H9 (cell line): Measurements from ENCODE around the gene PUS10. TPM values are rescaled to one million over a fixed set of nuclear protein-coding genes. Genes with fewer than 3 reads are reported as not detected.
"Not testable (repeated sequence)": the region's sequence is repeated elsewhere in the genome, so short reads cannot be mapped to it uniquely, and the experiment has no call there.

ENCODE experiments used
- DNase-seq: peaks from one replicate; pipeline ENCODE4 v3.0.0-alpha.2; 2017
- H2AFZ ChIP-seq: one replicate; pipeline ENCODE4 v1.6.1; 2013; ENCODE audit warnings: mild to moderate bottlenecking, low read length, control low read depth, moderate library complexity
- H2AK5ac ChIP-seq: 2 replicates; pipeline ENCODE4 v1.6.1; 2013; ENCODE audit warnings: low read length, control low read depth, mixed read lengths; ENCODE audit not compliant: insufficient read length
- H2BK120ac ChIP-seq: one replicate; pipeline ENCODE4 v1.6.1; 2013; ENCODE audit warnings: low read depth, mild to moderate bottlenecking, low read length, control low read depth, inconsistent platforms; ENCODE audit not compliant: poor library complexity, severe bottlenecking
- H2BK12ac ChIP-seq: 2 replicates; pipeline ENCODE4 v1.6.1; 2013; ENCODE audit warnings: low read length, control low read depth, mixed read lengths, low read depth; ENCODE audit not compliant: insufficient read length
- H2BK15ac ChIP-seq: 2 replicates; pipeline ENCODE4 v1.6.1; 2013; ENCODE audit warnings: low read depth, low read length, control low read depth
- H2BK20ac ChIP-seq: one replicate; pipeline ENCODE4 v1.6.1; 2013; ENCODE audit warnings: low read depth, mild to moderate bottlenecking, low read length, control low read depth, inconsistent platforms; ENCODE audit not compliant: poor library complexity, severe bottlenecking
- H2BK5ac ChIP-seq: 2 replicates; pipeline ENCODE4 v1.6.1; 2013; ENCODE audit warnings: low read length, control low read depth, mixed read lengths; ENCODE audit not compliant: insufficient read length
- H3K14ac ChIP-seq: 2 replicates; pipeline ENCODE4 v1.6.1; 2013; ENCODE audit warnings: low read length, control low read depth; ENCODE audit not compliant: insufficient read depth
- H3K18ac ChIP-seq: 2 replicates; pipeline ENCODE4 v1.6.1; 2013; ENCODE audit warnings: low read depth, mild to moderate bottlenecking, mixed read lengths, low read length, control low read depth; ENCODE audit not compliant: insufficient read length
- H3K23ac ChIP-seq: 2 replicates; pipeline ENCODE4 v1.6.1; 2013; ENCODE audit warnings: low read length, control low read depth, mixed read lengths, low read depth; ENCODE audit not compliant: insufficient read length
- H3K23me2 ChIP-seq: 2 replicates; pipeline ENCODE4 v1.6.1; 2013; ENCODE audit warnings: low read depth, mild to moderate bottlenecking, mixed read lengths, low read length, control low read depth; ENCODE audit not compliant: insufficient read length, poor library complexity, severe bottlenecking
- H3K27ac ChIP-seq: 2 replicates; pipeline ENCODE4 v1.5.1; 2013; ENCODE audit warnings: low read length, control low read depth, mixed read lengths, low read depth; ENCODE audit not compliant: insufficient read length
- H3K27me3 ChIP-seq: 2 replicates; pipeline ENCODE4 v1.6.1; 2013; ENCODE audit warnings: low read length, control low read depth, inconsistent platforms; ENCODE audit not compliant: insufficient read depth
- H3K4ac ChIP-seq: 2 replicates; pipeline ENCODE4 v1.6.1; 2013; ENCODE audit warnings: low read depth, mild to moderate bottlenecking, control low read depth, inconsistent platforms, low read length, moderate library complexity
- H3K4me1 ChIP-seq: 2 replicates; pipeline ENCODE4 v1.6.1; 2013; ENCODE audit warnings: low read length, control low read depth, inconsistent platforms; ENCODE audit not compliant: insufficient read depth
- H3K4me2 ChIP-seq: 2 replicates; pipeline ENCODE4 v1.6.1; 2013; ENCODE audit warnings: low read length, control low read depth, mixed read lengths; ENCODE audit not compliant: insufficient read length, insufficient read depth
- H3K56ac ChIP-seq: 2 replicates; pipeline ENCODE4 v1.6.1; 2013; ENCODE audit warnings: low read depth, mild to moderate bottlenecking, mixed read lengths, low read length, control low read depth; ENCODE audit not compliant: insufficient read length
- H3K79me1 ChIP-seq: 2 replicates; pipeline ENCODE4 v1.6.1; 2013; ENCODE audit warnings: low read depth, mild to moderate bottlenecking, moderate library complexity, low read length, control low read depth, inconsistent platforms; ENCODE audit not compliant: insufficient read depth, poor library complexity, severe bottlenecking
- H3K79me2 ChIP-seq: 2 replicates; pipeline ENCODE4 v1.6.1; 2013; ENCODE audit warnings: low read length, control low read depth, inconsistent platforms; ENCODE audit not compliant: insufficient read depth
- H3K9ac ChIP-seq: 2 replicates; pipeline ENCODE4 v1.6.1; 2013; ENCODE audit warnings: low read length, control low read depth, mixed read lengths; ENCODE audit not compliant: insufficient read length; ENCODE audit errors: extremely low read depth
- H3K9me3 ChIP-seq: one replicate; pipeline ENCODE4 v1.6.1; 2013; ENCODE audit warnings: low read depth, low read length, inconsistent platforms; ENCODE audit not compliant: control insufficient read depth
- H3T11ph ChIP-seq: one replicate; pipeline ENCODE4 v1.6.1; 2013; ENCODE audit warnings: mild to moderate bottlenecking, low read length, control low read depth, inconsistent platforms
- H4K20me1 ChIP-seq: one replicate; pipeline ENCODE4 v1.6.1; 2013; ENCODE audit not compliant: control insufficient read depth, insufficient read length, insufficient read depth
- H4K5ac ChIP-seq: 2 replicates; pipeline ENCODE4 v1.6.1; 2013; ENCODE audit warnings: low read depth, mild to moderate bottlenecking, mixed read lengths, low read length, control low read depth; ENCODE audit not compliant: insufficient read length
- H4K8ac ChIP-seq: replicated peaks from 2 replicates; pipeline ENCODE4 v1.6.1; 2013; ENCODE audit warnings: low read length, control low read depth, mixed read lengths, low read depth; ENCODE audit not compliant: insufficient read length
- H4K91ac ChIP-seq: 2 replicates; pipeline ENCODE4 v1.6.1; 2013; ENCODE audit warnings: low read depth, mild to moderate bottlenecking, moderate library complexity, mixed read lengths, low read length, control low read depth; ENCODE audit not compliant: insufficient read length
- H3K27ac Mint-ChIP-seq, 3 experiments: 2 replicates in 2 of 3; 3 replicates in 1 of 3; pipeline ENCODE4 v1.8.0; 2020 to 2021; ENCODE audit warnings: mixed read lengths in 3 of 3, mild to moderate bottlenecking in 1 of 3, moderate library complexity in 1 of 3
- H3K27me3 Mint-ChIP-seq: 2 replicates; pipeline ENCODE4 v1.8.0; 2021; ENCODE audit warnings: low read depth, mild to moderate bottlenecking, moderate library complexity, mixed read lengths
- H3K36me3 Mint-ChIP-seq, 3 experiments: 2 replicates in 2 of 3; 3 replicates in 1 of 3; pipeline ENCODE4 v1.8.0; 2020 to 2021; ENCODE audit warnings: low read depth in 3 of 3, mixed read lengths in 3 of 3; ENCODE audit not compliant: insufficient read depth in 1 of 3
- H3K4me1 Mint-ChIP-seq, 2 experiments: 2 replicates each; pipeline ENCODE4 v1.8.0; 2020; ENCODE audit warnings: mixed read lengths in 2 of 2
- H3K4me3 Mint-ChIP-seq, 2 experiments: 2 replicates in 1 of 2; 3 replicates in 1 of 2; pipeline ENCODE4 v1.8.0; 2020 to 2021; ENCODE audit warnings: mild to moderate bottlenecking in 2 of 2, mixed read lengths in 2 of 2, moderate library complexity in 1 of 2
- H3K9me3 Mint-ChIP-seq, 2 experiments: 2 replicates in 1 of 2; 3 replicates in 1 of 2; pipeline ENCODE4 v1.8.0; 2020; ENCODE audit warnings: mild to moderate bottlenecking in 2 of 2, mixed read lengths in 2 of 2, moderate library complexity in 1 of 2
- WGBS: extraction: QIAGEN DNeasy Blood & Tissue Kit; methylation state at CpG from one replicate; pipeline ENCODE4 v1.1.7; 2013; ENCODE audit warnings: missing lambda C conversion rate, low lambda C conversion rate, mixed read lengths; ENCODE audit not compliant: insufficient read length; ENCODE audit errors: extremely low coverage; 5-methylcytosine and 5-hydroxymethylcytosine counted together
- total RNA-seq: library from RNA; stranded (reverse); gene quantifications from 2 replicates; pipeline ENCODE4 v1.2.1, GENCODE V29; 2021

PUS10 gene
- total RNA-seq, 1 experiment from 2014 or later = 2.3 TPM

GRCh38 chr2:61034592-61034991 is 16.5 kb upstream of the PUS10 start:
- H3K27me3 Mint-ChIP-seq, H3K9me3 ChIP-seq, H2AK5ac ChIP-seq, H4K5ac ChIP-seq, H3K27me3 ChIP-seq, H3K27ac ChIP-seq, H3K4me1 ChIP-seq, H3K4ac ChIP-seq, H2BK20ac ChIP-seq, H2BK120ac ChIP-seq, H3K23ac ChIP-seq, H4K20me1 ChIP-seq, H3K56ac ChIP-seq, H3K14ac ChIP-seq, DNase-seq, H2AFZ ChIP-seq, H3K4me2 ChIP-seq, H2BK15ac ChIP-seq, H3K4me3 Mint-ChIP-seq, H3K79me2 ChIP-seq, H3K4me1 Mint-ChIP-seq, H4K8ac ChIP-seq, H3K23me2 ChIP-seq, H3K18ac ChIP-seq, H2BK12ac ChIP-seq, H3K9ac ChIP-seq, H4K91ac ChIP-seq, H3K27ac Mint-ChIP-seq, H3K79me1 ChIP-seq, H3T11ph ChIP-seq, H2BK5ac ChIP-seq: not testable (repeated sequence)
- peaks cover 52 to 74% (median 65%) of the 10 kb centered on the region in 3 experiments for H3K36me3 Mint-ChIP-seq
- no CpG with 5 or more reads among the region's 9 CpGs for WGBS
- H3K9me3 Mint-ChIP-seq = peaks cover 39 to 48% of the 10 kb centered on the region in 2 experiments
